PC-3 (cell line): ENCODE measurements around the gene ACOXL. TPM values are rescaled to one million over a fixed set of nuclear protein-coding genes. Genes with fewer than 3 reads are reported as not detected.

ENCODE experiments used
- ATAC-seq: fragments of 200-7000 bp; cut with Tn5 transposase; 2 replicates; pipeline ENCODE4 v1.9.1; 2020; ENCODE audit warnings: mild to moderate bottlenecking, moderate library complexity
- BruUV-seq: library from RNA; stranded (reverse); fragments of 400-500 nt; replicated peaks from 2 replicates; lab custom pipeline; 2021; lab: Mats Ljungman, UMichigan
- CTCF ChIA-PET: fragments of 300-600 bp; sonication (Branson Sonifier 250); formaldehyde crosslinking; loops from one replicate; lab custom pipeline; 2022; ENCODE audit warnings: antibody characterized with exemption; lab: Charles Lee
- POLR2A ChIA-PET: fragments of 300-600 bp; sonication (Branson Sonifier 250); formaldehyde crosslinking; loops from one replicate; lab custom pipeline; 2022; ENCODE audit warnings: antibody characterized with exemption; ENCODE audit not compliant: unreplicated experiment; lab: Charles Lee
- DNase-seq: peaks from one replicate; pipeline ENCODE4 v3.0.0-alpha.2; 2015
- H2AFZ ChIP-seq: fragments of 300-600 bp; sonication (generic); 2 replicates; pipeline ENCODE4 v1.6.0; 2016; ENCODE audit warnings: antibody characterized with exemption, low read length
- H3F3A ChIP-seq: fragments of 300-600 bp; sonication (generic); one replicate; pipeline ENCODE4 v1.6.0; 2017; ENCODE audit warnings: antibody characterized with exemption, low read length, control low read depth, mild to moderate bottlenecking; ENCODE audit not compliant: unreplicated experiment
- H3K27ac ChIP-seq: fragments of 300-600 bp; sonication (generic); 2 replicates; pipeline ENCODE4 v1.5.1; 2016; ENCODE audit warnings: mild to moderate bottlenecking, low read length
- H3K27me3 ChIP-seq: fragments of 300-600 bp; sonication (generic); 2 replicates; pipeline ENCODE4 v1.6.1; 2016; ENCODE audit warnings: low read length, mixed read lengths
- H3K36me3 ChIP-seq: fragments of 300-600 bp; sonication (generic); 2 replicates; pipeline ENCODE4 v1.6.1; 2016; ENCODE audit warnings: low read depth, mixed run types, low read length, mixed read lengths
- H3K4me1 ChIP-seq: fragments of 300-600 bp; sonication (generic); 2 replicates; pipeline ENCODE4 v1.5.1; 2016; ENCODE audit warnings: low read length; ENCODE audit not compliant: insufficient read depth
- H3K4me2 ChIP-seq: fragments of 300-600 bp; sonication (generic); 2 replicates; pipeline ENCODE4 v1.6.0; 2016; ENCODE audit warnings: low read length
- H3K4me3 ChIP-seq: fragments of 300-600 bp; sonication (generic); 2 replicates; pipeline ENCODE4 v1.5.1; 2016; ENCODE audit warnings: mild to moderate bottlenecking, low read length, mixed read lengths
- H3K79me2 ChIP-seq: fragments of 300-600 bp; sonication (generic); 2 replicates; pipeline ENCODE4 v1.6.1; 2017; ENCODE audit warnings: low read length, mixed read lengths
- H3K9ac ChIP-seq: fragments of 300-600 bp; sonication (generic); 2 replicates; pipeline ENCODE4 v1.6.0; 2016; ENCODE audit warnings: mild to moderate bottlenecking, low read length
- H3K9me2 ChIP-seq: fragments of 300-600 bp; sonication (generic); replicated peaks from 2 replicates; pipeline ENCODE4 v1.6.1; 2016; ENCODE audit warnings: mixed run types, low read length, mixed read lengths
- H3K9me3 ChIP-seq: fragments of 300-600 bp; sonication (generic); 2 replicates; pipeline ENCODE4 v1.6.1; 2016; ENCODE audit warnings: low read length, mixed read lengths
- H4K20me1 ChIP-seq: fragments of 300-600 bp; sonication (generic); 2 replicates; pipeline ENCODE4 v1.6.1; 2016; ENCODE audit warnings: low read length, mixed read lengths
- EZH2 ChIP-seq: fragments of 300-600 bp; sonication (generic); IDR thresholded peaks from one replicate; pipeline ENCODE4 v1.6.1; 2017; ENCODE audit warnings: antibody characterized with exemption, mild to moderate bottlenecking, low read length; ENCODE audit not compliant: unreplicated experiment
- EZH2phosphoT487 ChIP-seq: fragments of 300-600 bp; sonication (generic); IDR thresholded peaks from 2 replicates; pipeline ENCODE4 v1.6.1; 2018; ENCODE audit warnings: mild to moderate bottlenecking, antibody characterized with exemption, low read length, borderline replicate concordance
- intact Hi-C: fragments of 100-400 bp; cut with micrococcal nuclease; formaldehyde crosslinking; loops from 2 replicates; pipeline ENCODE4 v1.9.0; 2023
- total RNA-seq: library from RNA; depleted of rRNA; stranded (reverse); fragments of >200 nt; gene quantifications from 2 replicates; pipeline ENCODE4 v1.2.3, GENCODE V29; 2014
- TF ChIP-seq, protein P1 (sequence below): fragments of 300-600 bp; sonication (generic); conservative IDR thresholded peaks from 2 replicates; pipeline ENCODE4 v1.5.1; 2017; ENCODE audit warnings: antibody characterized with exemption, low read depth, mild to moderate bottlenecking, low read length

Gene ACOXL
- total RNA-seq, 1 experiment from 2014 or later = 16.3 TPM

DNA sequence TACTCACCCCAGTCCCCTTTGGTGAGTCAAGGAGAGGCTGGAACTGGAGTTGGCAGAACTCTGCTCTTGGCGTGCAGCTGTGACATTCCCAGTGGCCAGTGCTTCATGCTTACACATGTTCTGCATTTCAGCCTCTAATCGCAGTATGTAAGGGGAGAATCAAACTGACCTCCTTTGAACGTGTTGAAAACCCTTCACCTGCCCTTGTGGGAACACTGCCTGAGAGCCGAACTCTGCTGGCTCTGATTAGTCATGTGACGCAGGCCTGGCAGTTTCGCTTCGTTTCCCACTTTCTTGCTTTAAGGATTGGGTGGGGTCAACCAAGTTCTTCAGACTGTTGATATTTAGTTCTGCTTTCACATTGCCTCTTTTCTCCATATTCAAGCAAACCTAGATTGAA lies 214.5 kb downstream of the ACOXL start:
- POLR2A ChIA-PET = no interaction called here
- no TSS peak for BruUV-seq

DNA sequence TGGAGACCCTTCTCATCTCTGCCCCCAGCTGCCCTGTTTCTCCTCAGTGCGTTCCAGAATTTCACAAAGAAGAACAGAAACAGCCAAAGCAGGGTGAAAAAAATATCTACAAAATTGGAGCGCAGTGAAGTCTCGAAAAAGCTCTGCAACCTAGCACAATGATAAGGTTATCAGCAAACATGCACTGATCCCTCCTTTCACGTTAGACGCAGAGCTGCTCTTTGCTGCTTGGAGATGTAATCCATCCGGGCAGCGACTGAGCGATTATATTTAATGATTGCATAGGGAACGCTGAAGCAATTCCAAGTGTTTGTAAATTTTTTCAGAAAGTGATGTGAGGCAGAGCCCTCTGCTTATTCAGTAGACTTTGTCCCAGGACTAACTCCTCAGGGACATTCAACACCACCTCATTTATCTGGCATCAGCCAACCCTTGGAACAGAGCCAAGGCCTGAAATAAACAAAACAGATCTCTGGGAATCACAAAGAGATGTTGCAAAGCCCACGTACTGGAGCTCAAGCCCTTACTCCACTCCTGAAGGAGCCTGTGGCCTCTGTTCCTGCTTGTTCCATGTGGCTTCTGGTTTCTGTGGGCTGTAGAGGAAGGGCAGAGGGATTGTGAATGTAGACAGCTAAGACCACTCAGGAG lies 215.8 kb downstream of the ACOXL start:
- no peak overlapping the region for H3K4me2 ChIP-seq
- TF ChIP-seq EZH2phosphoT487 (no peak), EZH2 (no peak)
- no TSS peak for BruUV-seq
- no peak overlapping the region for H3K9ac ChIP-seq
- DNase-seq (no peak), ATAC-seq (no peak)
- no peak overlapping the region for H3K4me3 ChIP-seq
- H3K79me2 ChIP-seq = no peaks in the 10 kb centered on the region
- ChIA-PET POLR2A (no interaction called here), CTCF (no interaction called here)
- H3K9me3 ChIP-seq = no peaks in the 10 kb centered on the region
- intact Hi-C loops = no loop called here
- no peaks in the 10 kb centered on the region for H3K9me2 ChIP-seq
- no peaks in the 10 kb centered on the region for H3K36me3 ChIP-seq
- H3K27ac ChIP-seq = no peak overlapping the region
- H2AFZ ChIP-seq = no peak overlapping the region
- H3K27me3 ChIP-seq = no peaks in the 10 kb centered on the region
- H4K20me1 ChIP-seq = no peaks in the 10 kb centered on the region
- no peaks in the 10 kb centered on the region for H3F3A ChIP-seq
- no peaks in the 10 kb centered on the region for H3K4me1 ChIP-seq

More for the DNA sequence above, 214.5 kb downstream of the ACOXL start:
- Histone ChIP-seq H3K27me3 (no peaks in the 10 kb centered on the region), H3K4me1 (no peaks in the 10 kb centered on the region), H3K4me3 (no peak overlapping the region), H3K9me2 (no peaks in the 10 kb centered on the region), H3K79me2 (no peaks in the 10 kb centered on the region), H3K4me2 (no peak overlapping the region), H2AFZ (no peak overlapping the region), H3K36me3 (no peaks in the 10 kb centered on the region), H3K27ac (no peak overlapping the region), H3K9me3 (no peaks in the 10 kb centered on the region), H4K20me1 (no peaks in the 10 kb centered on the region), H3K9ac (no peak overlapping the region), H3F3A (no peaks in the 10 kb centered on the region)
- ATAC-seq (no peak), DNase-seq (no peak)
- CTCF ChIA-PET = no interaction called here
- TF ChIP-seq EZH2phosphoT487 (no peak), EZH2 (no peak)
- TF ChIP-seq, protein P1, sequence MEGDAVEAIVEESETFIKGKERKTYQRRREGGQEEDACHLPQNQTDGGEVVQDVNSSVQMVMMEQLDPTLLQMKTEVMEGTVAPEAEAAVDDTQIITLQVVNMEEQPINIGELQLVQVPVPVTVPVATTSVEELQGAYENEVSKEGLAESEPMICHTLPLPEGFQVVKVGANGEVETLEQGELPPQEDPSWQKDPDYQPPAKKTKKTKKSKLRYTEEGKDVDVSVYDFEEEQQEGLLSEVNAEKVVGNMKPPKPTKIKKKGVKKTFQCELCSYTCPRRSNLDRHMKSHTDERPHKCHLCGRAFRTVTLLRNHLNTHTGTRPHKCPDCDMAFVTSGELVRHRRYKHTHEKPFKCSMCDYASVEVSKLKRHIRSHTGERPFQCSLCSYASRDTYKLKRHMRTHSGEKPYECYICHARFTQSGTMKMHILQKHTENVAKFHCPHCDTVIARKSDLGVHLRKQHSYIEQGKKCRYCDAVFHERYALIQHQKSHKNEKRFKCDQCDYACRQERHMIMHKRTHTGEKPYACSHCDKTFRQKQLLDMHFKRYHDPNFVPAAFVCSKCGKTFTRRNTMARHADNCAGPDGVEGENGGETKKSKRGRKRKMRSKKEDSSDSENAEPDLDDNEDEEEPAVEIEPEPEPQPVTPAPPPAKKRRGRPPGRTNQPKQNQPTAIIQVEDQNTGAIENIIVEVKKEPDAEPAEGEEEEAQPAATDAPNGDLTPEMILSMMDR = no peak
- intact Hi-C loops = no loop called here

DNA sequence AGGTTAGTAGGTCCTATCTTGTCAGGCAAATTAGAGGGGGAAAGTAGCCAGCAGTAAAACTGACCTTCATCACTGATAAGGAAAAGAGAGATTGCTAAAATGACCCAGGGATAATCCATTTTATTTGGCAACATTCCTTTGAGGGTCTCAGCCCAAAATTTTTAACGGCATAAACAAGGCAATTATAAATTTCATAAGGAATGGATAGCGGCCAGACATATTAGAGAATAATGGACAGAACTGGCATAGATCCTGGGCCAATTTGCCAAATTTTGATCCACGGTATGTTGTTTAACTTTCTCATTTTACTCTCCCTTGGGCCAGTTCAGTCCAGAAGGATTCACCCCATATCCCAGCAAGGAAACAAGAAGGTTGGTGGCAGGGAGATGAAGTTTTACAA lies 217.9 kb downstream of the ACOXL start:
- POLR2A ChIA-PET = no interaction called here
- BruUV-seq = no TSS peak

More for the DNA sequence above, 217.9 kb downstream of the ACOXL start:
- Histone ChIP-seq H3K79me2 (no peaks in the 10 kb centered on the region), H3K27me3 (no peaks in the 10 kb centered on the region), H4K20me1 (no peaks in the 10 kb centered on the region), H3F3A (no peaks in the 10 kb centered on the region), H3K4me1 (no peaks in the 10 kb centered on the region), H2AFZ (no peak overlapping the region), H3K9me3 (no peaks in the 10 kb centered on the region), H3K27ac (no peak overlapping the region), H3K9me2 (no peaks in the 10 kb centered on the region), H3K4me3 (no peak overlapping the region), H3K36me3 (no peaks in the 10 kb centered on the region), H3K4me2 (no peak overlapping the region), H3K9ac (no peak overlapping the region)
- DNase-seq (no peak), ATAC-seq (no peak)
- CTCF ChIA-PET = no interaction called here
- intact Hi-C loops = no loop called here
- TF ChIP-seq EZH2phosphoT487 (no peak), EZH2 (no peak)
